ENCODE measurements around the gene SPHK2.

DNA sequence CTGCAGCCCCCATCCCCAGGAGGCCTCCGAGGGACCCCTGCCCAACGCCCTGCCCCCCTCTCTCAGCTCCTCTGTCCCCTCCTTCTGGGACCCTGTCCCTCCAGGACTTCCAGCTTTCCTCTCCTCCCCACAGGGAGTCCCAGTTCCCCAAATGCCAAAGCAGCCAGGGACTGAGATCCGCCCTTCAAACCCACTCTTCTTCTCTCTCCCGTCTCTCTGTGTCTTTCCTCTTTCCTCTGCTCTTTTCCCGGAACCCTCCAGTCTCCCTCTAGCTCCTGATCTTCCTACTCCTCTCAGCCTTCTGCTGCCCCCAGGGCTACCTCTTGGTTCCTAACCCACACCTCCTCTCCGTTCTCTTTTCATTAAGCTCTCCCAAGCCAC, 26.3 kb downstream of the SPHK2 start:
- no peak for TF ChIP-seq GATA2 (IDR thresholded peaks at IDR 0.05; ENCODE audit: low read depth, low read length)
- TF ChIP-seq GATA3 (IDR thresholded peaks at IDR 0.05; ENCODE audit: low read depth, low read length): no peak
